NB4 (cell line): ENCODE results near the gene TMPRSS9.
A peak's percentile ranks its signal among the peaks of the same experiment; 100 is the strongest.

ENCODE experiments used
- DNase-seq: peaks from one replicate; pipeline ENCODE4 v3.0.0; 2010; ENCODE audit warnings: low read depth
- H3K4me3 ChIP-seq: one replicate; pipeline ENCODE4 v1.5.1; 2011; ENCODE audit warnings: mild to moderate bottlenecking, low read depth, low read length, moderate library complexity
- MYC ChIP-seq: IDR thresholded peaks from 2 replicates; pipeline ENCODE4 v1.6.1; 2011; ENCODE audit warnings: low read depth, low read length
- POLR2A ChIP-seq: IDR thresholded peaks from 2 replicates; pipeline ENCODE4 v1.6.1; 2011; ENCODE audit warnings: mild to moderate bottlenecking; ENCODE audit not compliant: insufficient read length; ENCODE audit errors: extremely low read depth
- TF ChIP-seq, protein P1 (sequence below): IDR thresholded peaks from 2 replicates; pipeline ENCODE4 v1.6.1; 2011; ENCODE audit warnings: low read depth, low read length
- TF ChIP-seq, protein P2 (sequence below): IDR thresholded peaks from one replicate; pipeline ENCODE4 v1.5.1; 2012; ENCODE audit warnings: low read depth, low read length

Gene TMPRSS9

GRCh38 chr19:2363419-2363818, 3.4 kb downstream of the TMPRSS9 start:
- H3K4me3 ChIP-seq: no peak overlapping the region
- TF ChIP-seq POLR2A (no peak), MYC (no peak)
- TF ChIP-seq, protein P1, sequence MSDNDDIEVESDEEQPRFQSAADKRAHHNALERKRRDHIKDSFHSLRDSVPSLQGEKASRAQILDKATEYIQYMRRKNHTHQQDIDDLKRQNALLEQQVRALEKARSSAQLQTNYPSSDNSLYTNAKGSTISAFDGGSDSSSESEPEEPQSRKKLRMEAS: no peak
- TF ChIP-seq, protein P2, sequence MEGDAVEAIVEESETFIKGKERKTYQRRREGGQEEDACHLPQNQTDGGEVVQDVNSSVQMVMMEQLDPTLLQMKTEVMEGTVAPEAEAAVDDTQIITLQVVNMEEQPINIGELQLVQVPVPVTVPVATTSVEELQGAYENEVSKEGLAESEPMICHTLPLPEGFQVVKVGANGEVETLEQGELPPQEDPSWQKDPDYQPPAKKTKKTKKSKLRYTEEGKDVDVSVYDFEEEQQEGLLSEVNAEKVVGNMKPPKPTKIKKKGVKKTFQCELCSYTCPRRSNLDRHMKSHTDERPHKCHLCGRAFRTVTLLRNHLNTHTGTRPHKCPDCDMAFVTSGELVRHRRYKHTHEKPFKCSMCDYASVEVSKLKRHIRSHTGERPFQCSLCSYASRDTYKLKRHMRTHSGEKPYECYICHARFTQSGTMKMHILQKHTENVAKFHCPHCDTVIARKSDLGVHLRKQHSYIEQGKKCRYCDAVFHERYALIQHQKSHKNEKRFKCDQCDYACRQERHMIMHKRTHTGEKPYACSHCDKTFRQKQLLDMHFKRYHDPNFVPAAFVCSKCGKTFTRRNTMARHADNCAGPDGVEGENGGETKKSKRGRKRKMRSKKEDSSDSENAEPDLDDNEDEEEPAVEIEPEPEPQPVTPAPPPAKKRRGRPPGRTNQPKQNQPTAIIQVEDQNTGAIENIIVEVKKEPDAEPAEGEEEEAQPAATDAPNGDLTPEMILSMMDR: no peak
- DNase-seq: no peak

GRCh38 chr19:2365201-2365970, 5.3 kb downstream of the TMPRSS9 start:
- no peak for TF ChIP-seq POLR2A
- TF ChIP-seq MYC: no peak
- TF ChIP-seq, protein P2: no peak
- no peak overlapping the region for H3K4me3 ChIP-seq
- no peak for DNase-seq

- TF ChIP-seq, protein P1: no peak
- peak; percentile 52 for DNase-seq
- no peak overlapping the region for H3K4me3 ChIP-seq
Observed at GRCh38 chr19:2371656-2372055, 11.6 kb downstream of the TMPRSS9 start.

DNA sequence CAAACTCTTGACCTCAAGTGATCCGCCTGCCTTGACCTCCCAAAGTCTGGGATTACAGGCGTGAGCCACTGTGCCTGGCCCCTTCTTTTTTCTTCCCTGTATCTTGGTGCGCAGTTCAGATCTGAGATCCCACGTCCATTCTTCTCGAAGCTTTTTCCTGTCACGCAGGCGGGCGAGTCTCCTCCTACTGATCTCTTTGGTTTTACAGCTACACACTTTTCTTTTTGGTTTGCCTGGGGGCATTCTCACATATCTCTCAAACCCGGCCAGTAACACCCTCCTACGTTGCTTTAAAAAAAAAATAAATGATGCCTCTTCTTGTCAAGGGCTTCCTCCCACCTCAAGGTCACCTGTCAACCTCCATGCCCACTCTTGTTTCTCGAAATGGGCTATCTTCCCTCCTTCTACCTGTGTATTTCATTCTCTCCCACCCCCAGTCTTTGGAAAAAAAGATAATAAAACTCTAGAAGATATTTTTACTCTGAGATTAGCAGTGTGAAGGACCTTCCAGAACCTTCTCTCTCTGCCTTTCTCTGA, 12.1 kb downstream of the TMPRSS9 start:
- no peak overlapping the region for H3K4me3 ChIP-seq
- TF ChIP-seq MYC: no peak
- TF ChIP-seq, protein P1: no peak
- TF ChIP-seq, protein P2: no peak
- TF ChIP-seq POLR2A: no peak
- no peak for DNase-seq

DNA sequence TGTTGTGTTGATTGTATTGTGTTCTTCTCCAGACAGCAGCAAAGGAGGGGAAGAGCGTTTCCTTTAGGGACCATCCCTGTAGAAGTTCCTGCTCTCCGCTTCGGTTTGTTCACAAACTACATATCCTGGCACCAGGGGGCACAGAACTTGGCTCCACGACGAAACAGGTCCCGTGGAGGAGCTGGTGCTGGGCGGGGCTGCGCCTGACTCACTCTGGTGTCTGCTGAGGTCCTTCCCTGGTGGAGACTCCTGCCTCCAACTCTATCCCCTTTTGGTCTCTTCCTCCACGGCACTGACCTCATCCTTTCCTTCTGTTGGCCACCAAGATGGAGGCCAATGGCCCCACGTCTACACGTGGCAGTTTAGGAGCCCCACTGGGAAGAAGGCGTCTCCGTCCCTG, 14.7 kb downstream of the TMPRSS9 start:
- no peak overlapping the region for H3K4me3 ChIP-seq
- no peak for DNase-seq
- TF ChIP-seq POLR2A: no peak
- TF ChIP-seq, protein P1: no peak
- TF ChIP-seq, protein P2: no peak
- TF ChIP-seq MYC: no peak

DNA sequence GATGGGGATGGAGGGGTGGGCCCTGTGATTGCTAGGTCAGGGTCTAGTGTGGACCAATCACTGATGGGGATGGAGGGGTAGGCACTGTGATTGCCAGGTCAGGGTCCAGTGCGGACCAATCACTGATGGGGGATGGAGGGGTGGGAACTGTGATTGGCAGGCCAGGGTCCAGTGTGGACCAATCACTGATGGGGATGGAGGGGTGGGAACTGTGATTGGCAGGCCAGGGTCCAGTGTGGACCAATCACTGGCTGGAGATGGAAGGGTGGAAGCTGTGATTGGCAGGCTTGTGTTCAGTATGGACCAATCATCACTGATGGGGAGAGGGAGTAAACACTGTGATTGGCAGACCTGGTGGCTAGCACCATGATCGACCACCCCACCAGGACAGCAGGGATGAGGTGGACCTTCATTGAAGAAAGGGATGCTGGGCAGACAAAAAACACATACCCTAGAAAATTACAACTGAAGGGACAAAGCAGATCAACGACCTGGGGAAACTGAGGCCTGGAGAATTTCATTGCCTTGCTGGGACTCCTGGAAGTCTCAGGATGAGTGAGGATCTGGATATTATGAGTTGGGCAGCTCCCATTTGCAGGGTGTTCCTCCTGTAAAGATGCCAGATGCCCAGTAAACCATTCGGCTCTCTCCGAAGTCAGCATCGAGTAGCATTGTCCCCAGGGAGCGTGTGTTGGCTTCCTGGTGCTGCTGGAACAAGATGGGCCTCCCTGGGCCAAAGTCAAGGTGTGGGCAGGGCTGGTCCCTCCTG, 15.5 kb downstream of the TMPRSS9 start:
- no peak for TF ChIP-seq POLR2A
- no peak for TF ChIP-seq MYC
- TF ChIP-seq, protein P2: no peak
- TF ChIP-seq, protein P1: no peak
- no peak for DNase-seq
- H3K4me3 ChIP-seq: no peak overlapping the region
